GM12872 (cell line): ENCODE results near the gene MTCH1.

ENCODE experiments used
- CTCF ChIP-seq: IDR thresholded peaks from 3 replicates; pipeline ENCODE4 v1.5.1; 2011; ENCODE audit warnings: low read depth, mild to moderate bottlenecking, low read length, moderate library complexity; ENCODE audit not compliant: insufficient read depth

Gene MTCH1

GRCh38 chr6:36955671-36956445 lies 30.1 kb downstream of the MTCH1 start:
- TF ChIP-seq CTCF, result no peak

GRCh38 chr6:36955136-36955535 lies 30.9 kb downstream of the MTCH1 start:
- no peak for TF ChIP-seq CTCF

- no peak for TF ChIP-seq CTCF
Measured at GRCh38 chr6:36954262-36954931, 31.6 kb downstream of the MTCH1 start, which contains the start of gene PI16. Gene PI16, plus strand, starts transcription at chr6:36954738. Its CDS starts 23 bp downstream, at chr6:36954761.

GRCh38 chr6:36953931-36954261 lies 32.1 kb downstream of the MTCH1 start:
- no peak for TF ChIP-seq CTCF

- no peak for TF ChIP-seq CTCF
Measured at GRCh38 chr6:36949636-36950035, 36.4 kb downstream of the MTCH1 start.

GRCh38 chr6:36947570-36948351 lies 38.2 kb downstream of the MTCH1 start:
- TF ChIP-seq CTCF, result no peak

- TF ChIP-seq CTCF, result no peak
Measured at GRCh38 chr6:36946526-36946925, 39.5 kb downstream of the MTCH1 start.
